ENCODE measurements around the gene NHSL1.

Gene NHSL1

GRCh38 chr6:138507977-138508675, 8.8 kb upstream of the NHSL1 start:
- H3K27me3 ChIP-seq (replicated peaks; ENCODE audit: control insufficient read depth, insufficient read depth, low read length): no peaks in the 10 kb centered on the region; the same call in 1 of the 2 replicates
- no peak for TF ChIP-seq CTCF (IDR thresholded peaks at IDR 0.05; ENCODE audit: insufficient read depth, low read length, poor library complexity, severe bottlenecking)
- no peak for DNase-seq (ENCODE audit: extremely low read depth, insufficient read length)
- no peaks in the 10 kb centered on the region for H3K36me3 ChIP-seq (ENCODE audit: control insufficient read depth, insufficient read depth, low read length)
- no peak overlapping the region for H3K4me3 ChIP-seq (replicated peaks; ENCODE audit: low read depth, low read length)

GRCh38 chr6:138504764-138505689, 5.7 kb upstream of the NHSL1 start:
- Histone ChIP-seq H3K27me3 (replicated peaks; ENCODE audit: control insufficient read depth, insufficient read depth, low read length) (no peaks in the 10 kb centered on the region; the same call in 1 of the 2 replicates), H3K36me3 (ENCODE audit: control insufficient read depth, insufficient read depth, low read length) (no peaks in the 10 kb centered on the region), H3K4me3 (replicated peaks; ENCODE audit: low read depth, low read length) (no peak overlapping the region)
- TF ChIP-seq CTCF (IDR thresholded peaks at IDR 0.05; ENCODE audit: insufficient read depth, low read length, poor library complexity, severe bottlenecking): no peak
- DNase-seq (ENCODE audit: extremely low read depth, insufficient read length): no peak

GRCh38 chr6:138503881-138504680, 4.8 kb upstream of the NHSL1 start:
- DNase-seq (ENCODE audit: extremely low read depth, insufficient read length): no peak
- no peak overlapping the region for H3K4me3 ChIP-seq (replicated peaks; ENCODE audit: low read depth, low read length)
- H3K36me3 ChIP-seq (ENCODE audit: control insufficient read depth, insufficient read depth, low read length): no peaks in the 10 kb centered on the region
- TF ChIP-seq CTCF (IDR thresholded peaks at IDR 0.05; ENCODE audit: insufficient read depth, low read length, poor library complexity, severe bottlenecking): no peak
- H3K27me3 ChIP-seq (replicated peaks; ENCODE audit: control insufficient read depth, insufficient read depth, low read length): no peaks in the 10 kb centered on the region; the same call in 1 of the 2 replicates

- Histone ChIP-seq H3K4me3 (replicated peaks; ENCODE audit: low read depth, low read length) (no peak overlapping the region), H3K27me3 (replicated peaks; ENCODE audit: control insufficient read depth, insufficient read depth, low read length) (no peaks in the 10 kb centered on the region; the same call in 1 of the 2 replicates), H3K36me3 (ENCODE audit: control insufficient read depth, insufficient read depth, low read length) (no peaks in the 10 kb centered on the region)
- DNase-seq (ENCODE audit: extremely low read depth, insufficient read length): no peak
- no peak for TF ChIP-seq CTCF (IDR thresholded peaks at IDR 0.05; ENCODE audit: insufficient read depth, low read length, poor library complexity, severe bottlenecking)
Observed at GRCh38 chr6:138502546-138502945, 3.3 kb upstream of the NHSL1 start.

GRCh38 chr6:138500867-138501446, 1.7 kb upstream of the NHSL1 start:
- DNase-seq (ENCODE audit: extremely low read depth, insufficient read length): no peak
- TF ChIP-seq CTCF (IDR thresholded peaks at IDR 0.05; ENCODE audit: insufficient read depth, low read length, poor library complexity, severe bottlenecking): no peak
- Histone ChIP-seq H3K27me3 (replicated peaks; ENCODE audit: control insufficient read depth, insufficient read depth, low read length) (no peaks in the 10 kb centered on the region; the same call in 1 of the 2 replicates), H3K36me3 (ENCODE audit: control insufficient read depth, insufficient read depth, low read length) (no peaks in the 10 kb centered on the region), H3K4me3 (replicated peaks; ENCODE audit: low read depth, low read length) (no peak overlapping the region)
